SK-N-SH (cell line): Measurements from ENCODE around the gene SPDYA. TPM values are rescaled to one million over a fixed set of nuclear protein-coding genes. Genes with fewer than 3 reads are reported as not detected.

Experiments used
- CTCF ChIA-PET: fragments of 300-600, 350-600 bp; formaldehyde crosslinking; extraction: SDS; loops from one replicate; lab custom pipeline; 2021; lab: Yijun Ruan, JAX
- POLR2A ChIA-PET: fragments of 350-600 bp; sonication (Branson Sonifier 250); formaldehyde crosslinking; extraction: SDS; loops from one replicate; lab custom pipeline; 2020; ENCODE audit warnings: antibody characterized with exemption, inconsistent platforms; lab: Yijun Ruan, JAX
- DNase-seq: peaks from one replicate; pipeline ENCODE4 v3.0.0; 2012
- H2AFZ ChIP-seq: fragments of 200-600 bp; sonication (generic); 2 replicates; pipeline ENCODE4 v1.8.1; 2016; ENCODE audit warnings: antibody characterized with exemption, mild to moderate bottlenecking, low read depth
- H3F3A ChIP-seq: fragments of 200-600 bp; sonication (generic); replicated peaks from 2 replicates; pipeline ENCODE3; 2016; ENCODE audit warnings: antibody characterized with exemption, mild to moderate bottlenecking; ENCODE audit not compliant: insufficient read depth
- H3K27ac ChIP-seq, 2 experiments: fragments of 200-500 bp in 1 of 2; fragments of 200-600 bp in 1 of 2; sonication (Bioruptor generic) in 1 of 2; sonication (generic), shearing (Covaris generic) in 1 of 2; 2 replicates each; pipeline versions ENCODE4 v1.5.1 to v1.6.1; 2014 to 2016; ENCODE audit warnings: low read depth in 2 of 2, inconsistent platforms in 1 of 2, low read length in 1 of 2, mild to moderate bottlenecking in 1 of 2, mixed read lengths in 1 of 2
- H3K27me3 ChIP-seq: fragments of 200-600 bp; sonication (generic), shearing (Covaris generic); 2 replicates; pipeline ENCODE4 v1.6.1; 2016; ENCODE audit warnings: mixed run types; ENCODE audit not compliant: insufficient read depth
- H3K36me3 ChIP-seq, 2 experiments: fragments of 200-500 bp in 1 of 2; fragments of 200-600 bp in 1 of 2; sonication (Bioruptor generic) in 1 of 2; sonication (generic) in 1 of 2; replicated peaks in 1 of 2; 2 replicates each; pipeline versions ENCODE3 to v1.5.1; 2014 to 2016; ENCODE audit warnings: low read length in 1 of 2, mild to moderate bottlenecking in 1 of 2; ENCODE audit not compliant: insufficient read depth in 2 of 2, control insufficient read depth in 1 of 2
- H3K4me1 ChIP-seq, 2 experiments: fragments of 200-500 bp in 1 of 2; fragments of 200-600 bp in 1 of 2; sonication (Bioruptor generic) in 1 of 2; sonication (generic), shearing (Covaris generic) in 1 of 2; 2 replicates each; pipeline versions ENCODE4 v1.5.1 to v1.6.1; 2014 to 2016; ENCODE audit warnings: low read depth in 1 of 2, low read length in 1 of 2, mixed run types in 1 of 2; ENCODE audit not compliant: insufficient read depth in 2 of 2, control insufficient read depth in 1 of 2
- H3K4me2 ChIP-seq: fragments of 200-600 bp; sonication (generic), shearing (Covaris generic); 2 replicates; pipeline ENCODE4 v1.6.1; 2017; ENCODE audit warnings: mixed run types
- H3K4me3 ChIP-seq, 2 experiments: fragments of 200-500 bp in 1 of 2; fragments of 200-600 bp in 1 of 2; sonication (Bioruptor generic) in 1 of 2; sonication (generic), shearing (Covaris generic) in 1 of 2; 2 replicates each; pipeline versions ENCODE4 v1.5.1 to v1.8.1; 2014 to 2016; ENCODE audit warnings: low read depth in 2 of 2, inconsistent platforms in 1 of 2, low read length in 1 of 2, mild to moderate bottlenecking in 1 of 2, mixed read lengths in 1 of 2, moderate library complexity in 1 of 2
- H3K79me2 ChIP-seq: fragments of 200-600 bp; sonication (generic); 2 replicates; pipeline ENCODE4 v1.8.1; 2017; ENCODE audit warnings: mild to moderate bottlenecking; ENCODE audit not compliant: insufficient read depth
- H3K9ac ChIP-seq: fragments of 200-600 bp; sonication (generic); 2 replicates; pipeline ENCODE4 v1.6.1; 2017; ENCODE audit warnings: mixed run types
- H3K9me2 ChIP-seq: fragments of 200-600 bp; sonication (generic); 2 replicates; pipeline ENCODE4 v1.6.1; 2017; ENCODE audit warnings: mixed run types
- H3K9me3 ChIP-seq: fragments of 200-600 bp; sonication (generic); 2 replicates; pipeline ENCODE4 v1.6.1; 2017; ENCODE audit warnings: mixed run types, mild to moderate bottlenecking, moderate library complexity
- H4K20me1 ChIP-seq: fragments of 200-600 bp; sonication (generic); 2 replicates; pipeline ENCODE4 v1.6.1; 2017; ENCODE audit warnings: mild to moderate bottlenecking, mixed run types; ENCODE audit not compliant: insufficient read depth
- CHD2 ChIP-seq: fragments of 150-350 bp; IDR thresholded peaks from 2 replicates; pipeline ENCODE4 v1.6.1; 2018; ENCODE audit warnings: low read length; ENCODE audit not compliant: partially characterized antibody
- ELF1 ChIP-seq: IDR thresholded peaks from 2 replicates; pipeline ENCODE4 v1.4.0; 2012
- EP300 ChIP-seq, 2 experiments: IDR thresholded peaks; 2 replicates each; pipeline versions ENCODE4 v1.4.0 to v1.6.1; 2012; ENCODE audit warnings: borderline replicate concordance in 1 of 2, low read depth in 1 of 2, low read length in 1 of 2
- EZH2phosphoT487 ChIP-seq: fragments of 200-600 bp; sonication (generic); IDR thresholded peaks from 2 replicates; pipeline ENCODE4 v1.6.1; 2017; ENCODE audit warnings: low read depth, mixed run types, mild to moderate bottlenecking, antibody characterized with exemption, moderate library complexity, borderline replicate concordance
- FOXJ3 ChIP-seq: sonication (generic); formaldehyde crosslinking; IDR thresholded peaks from 2 replicates; pipeline ENCODE4 v1.5.1; 2020; ENCODE audit warnings: mild to moderate bottlenecking, missing genetic modification reagents
- GABPA ChIP-seq: IDR thresholded peaks from 2 replicates; pipeline ENCODE4 v1.4.0; 2012; ENCODE audit warnings: low read depth, mild to moderate bottlenecking
- GATA2 ChIP-seq: sonication (generic); formaldehyde crosslinking; IDR thresholded peaks from 2 replicates; pipeline ENCODE4 v1.5.0; 2020; ENCODE audit warnings: mild to moderate bottlenecking, missing genetic modification reagents
- NRF1 ChIP-seq: IDR thresholded peaks from 2 replicates; pipeline ENCODE4 v1.6.1; 2012; ENCODE audit warnings: low read depth, mild to moderate bottlenecking, low read length
- POLR2AphosphoS5 ChIP-seq: IDR thresholded peaks from 2 replicates; pipeline ENCODE4 v1.6.1; 2012; ENCODE audit warnings: low read depth, low read length
- RAD21 ChIP-seq: IDR thresholded peaks from 2 replicates; pipeline ENCODE4 v1.6.1; 2012; ENCODE audit warnings: mild to moderate bottlenecking, low read length
- RCOR1 ChIP-seq: fragments of 150-350 bp; IDR thresholded peaks from 2 replicates; pipeline ENCODE4 v1.6.1; 2017; ENCODE audit warnings: antibody characterized with exemption, low read length
- RFX5 ChIP-seq: IDR thresholded peaks from 2 replicates; pipeline ENCODE4 v1.6.1; 2012; ENCODE audit warnings: mild to moderate bottlenecking, improper control_type of control experiment, low read length
- RXRA ChIP-seq: IDR thresholded peaks from 2 replicates; pipeline ENCODE4 v1.4.0; 2012; ENCODE audit warnings: low read depth, mild to moderate bottlenecking, borderline replicate concordance
- SIN3A ChIP-seq: IDR thresholded peaks from 2 replicates; pipeline ENCODE4 v1.6.1; 2012; ENCODE audit warnings: low read depth, mild to moderate bottlenecking, low read length, moderate library complexity, borderline replicate concordance
- SMC3 ChIP-seq: IDR thresholded peaks from 2 replicates; pipeline ENCODE4 v1.6.1; 2012; ENCODE audit warnings: low read depth, low read length, improper control_type of control experiment
- TCF12 ChIP-seq: IDR thresholded peaks from 2 replicates; pipeline ENCODE4 v1.4.0; 2012
- TEAD4 ChIP-seq: IDR thresholded peaks from 2 replicates; pipeline ENCODE4 v1.4.0; 2012; ENCODE audit warnings: mild to moderate bottlenecking, borderline replicate concordance; ENCODE audit not compliant: insufficient read depth
- YY1 ChIP-seq: IDR thresholded peaks from 2 replicates; pipeline ENCODE4 v1.4.0; 2012; ENCODE audit warnings: low read depth, mild to moderate bottlenecking
- WGBS: methylation state at CpG from one replicate; pipeline ENCODE4 v1.1.6; 2017; ENCODE audit warnings: low lambda C conversion rate; 5-methylcytosine and 5-hydroxymethylcytosine counted together
- polyA plus RNA-seq, 3 experiments: library from polyadenylated mRNA; depleted of rRNA; stranded (reverse); fragments of >200 nt; gene quantifications; 2 replicates each; pipeline ENCODE4 v1.2.3, GENCODE V29; 2012
- TF ChIP-seq, protein P1 (sequence below): fragments of 200-600 bp; sonication (generic); IDR thresholded peaks from 2 replicates; pipeline ENCODE4 v1.6.1; 2017; ENCODE audit warnings: antibody characterized with exemption, mild to moderate bottlenecking, moderate library complexity
- TF ChIP-seq, protein P2 (sequence below): IDR thresholded peaks from 2 replicates; pipeline ENCODE4 v1.4.0; 2012; ENCODE audit warnings: low read depth, borderline replicate concordance
- TF ChIP-seq, protein P3 (sequence below): IDR thresholded peaks from 2 replicates; pipeline ENCODE4 v1.4.0; 2012; ENCODE audit warnings: low read depth
- TF ChIP-seq, protein P4 (sequence below): fragments of 150-350 bp; IDR thresholded peaks from 2 replicates; pipeline ENCODE4 v1.6.1; 2017; ENCODE audit warnings: antibody characterized with exemption, low read length, low read depth, borderline replicate concordance
- TF ChIP-seq, protein P5 (sequence below): fragments of 150-350 bp; IDR thresholded peaks from 2 replicates; pipeline ENCODE4 v1.6.1; 2016; ENCODE audit warnings: mild to moderate bottlenecking, low read depth, low read length

The SPDYA gene
- polyA plus RNA-seq, 1 of the 3 experiments (the other 2 are of a cell fraction), result not detected

DNA sequence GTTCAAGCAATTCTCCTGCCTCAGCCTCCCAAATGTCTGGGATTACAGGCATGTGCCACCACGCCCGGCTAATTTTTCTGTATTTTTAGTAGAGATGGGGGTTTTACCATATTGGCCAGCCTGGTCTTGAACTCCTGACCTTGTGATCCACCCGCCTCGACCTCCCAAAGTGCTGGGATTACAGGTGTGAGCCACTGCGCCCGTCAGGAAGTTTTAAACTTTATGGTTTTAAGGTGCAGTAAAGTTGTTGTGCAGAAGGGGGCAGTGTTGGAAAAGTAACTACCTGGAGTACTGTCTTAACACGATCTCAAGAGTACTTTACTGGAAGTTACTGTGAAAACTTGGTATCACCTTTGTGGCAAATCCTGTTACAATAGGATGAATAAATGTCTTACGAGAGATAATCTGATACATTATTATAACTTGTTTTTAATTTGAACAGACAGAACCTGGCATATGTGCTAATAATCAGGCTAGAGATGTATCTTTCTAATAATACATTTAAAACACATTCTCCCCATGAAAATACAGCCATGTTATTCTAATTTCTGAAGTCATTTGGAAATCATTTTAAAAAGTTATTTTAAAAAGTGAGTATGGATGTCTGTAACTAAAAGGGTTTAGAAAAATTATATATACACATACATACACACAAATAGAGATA is 10.8 kb downstream of the SPDYA start:
- Histone ChIP-seq H3F3A (peaks cover 26% of the 10 kb centered on the region), H2AFZ (peak overlapping the region; percentile 14; the same call in 1 of the 2 replicates), H3K9me3 (no peaks in the 10 kb centered on the region), H4K20me1 (no peaks in the 10 kb centered on the region), H3K9me2 (no peaks in the 10 kb centered on the region), H3K4me2 (no peak overlapping the region), H3K79me2 (no peaks in the 10 kb centered on the region), H3K4me3 (no peak overlapping the region), H3K27me3 (no peaks in the 10 kb centered on the region), H3K9ac (no peak overlapping the region), H3K36me3 (no peaks in the 10 kb centered on the region), H3K4me1 (no peaks in the 10 kb centered on the region), H3K27ac (no peak overlapping the region)
- 10% methylated on average over 8 of the region's 8 CpGs for WGBS
- POLR2A ChIA-PET, result no interaction called here
- peak; percentile 57 for DNase-seq
- TF ChIP-seq, protein P1, sequence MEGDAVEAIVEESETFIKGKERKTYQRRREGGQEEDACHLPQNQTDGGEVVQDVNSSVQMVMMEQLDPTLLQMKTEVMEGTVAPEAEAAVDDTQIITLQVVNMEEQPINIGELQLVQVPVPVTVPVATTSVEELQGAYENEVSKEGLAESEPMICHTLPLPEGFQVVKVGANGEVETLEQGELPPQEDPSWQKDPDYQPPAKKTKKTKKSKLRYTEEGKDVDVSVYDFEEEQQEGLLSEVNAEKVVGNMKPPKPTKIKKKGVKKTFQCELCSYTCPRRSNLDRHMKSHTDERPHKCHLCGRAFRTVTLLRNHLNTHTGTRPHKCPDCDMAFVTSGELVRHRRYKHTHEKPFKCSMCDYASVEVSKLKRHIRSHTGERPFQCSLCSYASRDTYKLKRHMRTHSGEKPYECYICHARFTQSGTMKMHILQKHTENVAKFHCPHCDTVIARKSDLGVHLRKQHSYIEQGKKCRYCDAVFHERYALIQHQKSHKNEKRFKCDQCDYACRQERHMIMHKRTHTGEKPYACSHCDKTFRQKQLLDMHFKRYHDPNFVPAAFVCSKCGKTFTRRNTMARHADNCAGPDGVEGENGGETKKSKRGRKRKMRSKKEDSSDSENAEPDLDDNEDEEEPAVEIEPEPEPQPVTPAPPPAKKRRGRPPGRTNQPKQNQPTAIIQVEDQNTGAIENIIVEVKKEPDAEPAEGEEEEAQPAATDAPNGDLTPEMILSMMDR, result peak; percentile 87
- no peak for TF ChIP-seq EP300 (IDR thresholded peaks at IDR 0.05; ENCODE audit: borderline replicate concordance in 1 of 2, low read depth in 1 of 2, low read length in 1 of 2)
- TF ChIP-seq ELF1, result no peak
- TF ChIP-seq GABPA, result no peak
- no peak for TF ChIP-seq NRF1
- TF ChIP-seq SMC3, result peak; percentile 60
- TF ChIP-seq RAD21, result peak; percentile 84
- TF ChIP-seq, protein P2, sequence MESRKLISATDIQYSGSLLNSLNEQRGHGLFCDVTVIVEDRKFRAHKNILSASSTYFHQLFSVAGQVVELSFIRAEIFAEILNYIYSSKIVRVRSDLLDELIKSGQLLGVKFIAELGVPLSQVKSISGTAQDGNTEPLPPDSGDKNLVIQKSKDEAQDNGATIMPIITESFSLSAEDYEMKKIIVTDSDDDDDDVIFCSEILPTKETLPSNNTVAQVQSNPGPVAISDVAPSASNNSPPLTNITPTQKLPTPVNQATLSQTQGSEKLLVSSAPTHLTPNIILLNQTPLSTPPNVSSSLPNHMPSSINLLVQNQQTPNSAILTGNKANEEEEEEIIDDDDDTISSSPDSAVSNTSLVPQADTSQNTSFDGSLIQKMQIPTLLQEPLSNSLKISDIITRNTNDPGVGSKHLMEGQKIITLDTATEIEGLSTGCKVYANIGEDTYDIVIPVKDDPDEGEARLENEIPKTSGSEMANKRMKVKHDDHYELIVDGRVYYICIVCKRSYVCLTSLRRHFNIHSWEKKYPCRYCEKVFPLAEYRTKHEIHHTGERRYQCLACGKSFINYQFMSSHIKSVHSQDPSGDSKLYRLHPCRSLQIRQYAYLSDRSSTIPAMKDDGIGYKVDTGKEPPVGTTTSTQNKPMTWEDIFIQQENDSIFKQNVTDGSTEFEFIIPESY, result no peak
- no peak for TF ChIP-seq EZH2phosphoT487
- TF ChIP-seq RCOR1, result no peak
- no peak for TF ChIP-seq RFX5
- TF ChIP-seq SIN3A, result no peak
- no peak for TF ChIP-seq FOXJ3 (CRISPR knock-in tag)
- no peak for TF ChIP-seq YY1
- no peak for TF ChIP-seq TEAD4
- no peak for TF ChIP-seq POLR2AphosphoS5
- no peak for TF ChIP-seq GATA2 (CRISPR knock-in tag)
- no peak for TF ChIP-seq TCF12
- TF ChIP-seq, protein P3, sequence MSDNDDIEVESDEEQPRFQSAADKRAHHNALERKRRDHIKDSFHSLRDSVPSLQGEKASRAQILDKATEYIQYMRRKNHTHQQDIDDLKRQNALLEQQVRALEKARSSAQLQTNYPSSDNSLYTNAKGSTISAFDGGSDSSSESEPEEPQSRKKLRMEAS, result no peak
- TF ChIP-seq RXRA, result no peak
- no peak for TF ChIP-seq CHD2
- TF ChIP-seq, protein P4, sequence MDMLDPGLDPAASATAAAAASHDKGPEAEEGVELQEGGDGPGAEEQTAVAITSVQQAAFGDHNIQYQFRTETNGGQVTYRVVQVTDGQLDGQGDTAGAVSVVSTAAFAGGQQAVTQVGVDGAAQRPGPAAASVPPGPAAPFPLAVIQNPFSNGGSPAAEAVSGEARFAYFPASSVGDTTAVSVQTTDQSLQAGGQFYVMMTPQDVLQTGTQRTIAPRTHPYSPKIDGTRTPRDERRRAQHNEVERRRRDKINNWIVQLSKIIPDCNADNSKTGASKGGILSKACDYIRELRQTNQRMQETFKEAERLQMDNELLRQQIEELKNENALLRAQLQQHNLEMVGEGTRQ, result no peak
- TF ChIP-seq, protein P5, sequence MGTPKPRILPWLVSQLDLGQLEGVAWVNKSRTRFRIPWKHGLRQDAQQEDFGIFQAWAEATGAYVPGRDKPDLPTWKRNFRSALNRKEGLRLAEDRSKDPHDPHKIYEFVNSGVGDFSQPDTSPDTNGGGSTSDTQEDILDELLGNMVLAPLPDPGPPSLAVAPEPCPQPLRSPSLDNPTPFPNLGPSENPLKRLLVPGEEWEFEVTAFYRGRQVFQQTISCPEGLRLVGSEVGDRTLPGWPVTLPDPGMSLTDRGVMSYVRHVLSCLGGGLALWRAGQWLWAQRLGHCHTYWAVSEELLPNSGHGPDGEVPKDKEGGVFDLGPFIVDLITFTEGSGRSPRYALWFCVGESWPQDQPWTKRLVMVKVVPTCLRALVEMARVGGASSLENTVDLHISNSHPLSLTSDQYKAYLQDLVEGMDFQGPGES, result no peak
- CTCF ChIA-PET, result interaction anchor here (0.6 to 3.4 kb wide), 32 partner anchors 10 to 1343 kb away, joined by 3 to 22 read pairs (median 4); partner anchors contain the start of gene SPDYA
